Upper lobe of right lung (tissue), 1 donor: ENCODE measurements around the gene HOOK1. TPM values are rescaled to one million over a fixed set of nuclear protein-coding genes. Genes with fewer than 3 reads are reported as not detected.

ENCODE experiments used
- ATAC-seq: fragments of 200-7000 bp; cut with Tn5 transposase; one replicate; pipeline ENCODE4 v1.9.1; 2020; ENCODE audit warnings: mild to moderate bottlenecking, moderate library complexity
- DNase-seq: peaks from one replicate; pipeline ENCODE4 v3.0.0-alpha.2; 2020
- H3K27ac ChIP-seq: fragments of 200-600 bp; one replicate; pipeline ENCODE4 v1.8.0; 2022
- H3K27me3 ChIP-seq: fragments of 200-600 bp; one replicate; pipeline ENCODE4 v1.8.0; 2022; ENCODE audit warnings: mild to moderate bottlenecking
- H3K36me3 ChIP-seq: fragments of 200-600 bp; one replicate; pipeline ENCODE4 v1.8.0; 2022
- H3K4me1 ChIP-seq: fragments of 200-600 bp; one replicate; pipeline ENCODE4 v1.8.0; 2022
- H3K4me3 ChIP-seq: fragments of 200-600 bp; one replicate; pipeline ENCODE4 v1.8.0; 2022; ENCODE audit warnings: mild to moderate bottlenecking
- H3K9me3 ChIP-seq: fragments of 200-600 bp; one replicate; pipeline ENCODE4 v1.8.0; 2022
- CTCF ChIP-seq: fragments of 200-600 bp; IDR thresholded peaks from one replicate; pipeline ENCODE4 v1.8.0; 2022; ENCODE audit warnings: antibody characterized with exemption
- intact Hi-C: fragments of 100-400 bp; cut with DNase I; formaldehyde crosslinking; loops from one replicate; pipeline ENCODE4 v1.11.0; 2022
- total RNA-seq: library from RNA; stranded (reverse); fragmentation: NEBNext Ultra II Directional; extraction: Animal tissue kit (Norgen Biotek cat#: 25700); gene quantifications from one replicate; pipeline ENCODE4 v1.2.1, GENCODE V29; 2021
- donor health status: DM: no; HTN: yes; CAD: no; lungs with severe emphysema.

HOOK1 gene
- total RNA-seq, 1 donor from 2014 or later = 18.5 TPM

GRCh38 chr1:59779949-59780348, 34.8 kb upstream of the HOOK1 start:
- DNase-seq (no peak), ATAC-seq (peak; percentile 76)
- no peak for TF ChIP-seq CTCF
- H3K27ac ChIP-seq = no peak overlapping the region
- no peaks in the 10 kb centered on the region for H3K36me3 ChIP-seq
- H3K4me3 ChIP-seq = no peak overlapping the region
- H3K27me3 ChIP-seq = no peaks in the 10 kb centered on the region
- H3K9me3 ChIP-seq = no peaks in the 10 kb centered on the region
- H3K4me1 ChIP-seq = no peaks in the 10 kb centered on the region
- intact Hi-C loops = no loop called here

GRCh38 chr1:59788825-59789224, 25.9 kb upstream of the HOOK1 start:
- no peak for TF ChIP-seq CTCF
- H3K4me1 ChIP-seq = no peaks in the 10 kb centered on the region
- no peak for DNase-seq
- H3K36me3 ChIP-seq = no peaks in the 10 kb centered on the region
- H3K27ac ChIP-seq = no peak overlapping the region
- no peaks in the 10 kb centered on the region for H3K27me3 ChIP-seq
- no peak for ATAC-seq
- intact Hi-C loops = no loop called here
- peaks cover 3% of the 10 kb centered on the region for H3K9me3 ChIP-seq
- H3K4me3 ChIP-seq = no peak overlapping the region

- Histone ChIP-seq H3K27ac (no peak overlapping the region), H3K36me3 (no peaks in the 10 kb centered on the region), H3K4me3 (no peak overlapping the region), H3K9me3 (no peaks in the 10 kb centered on the region), H3K27me3 (no peaks in the 10 kb centered on the region), H3K4me1 (no peaks in the 10 kb centered on the region)
- no peak for TF ChIP-seq CTCF
- intact Hi-C loops = no loop called here
- ATAC-seq (no peak), DNase-seq (no peak)
Measured at GRCh38 chr1:59798600-59798999, 16.1 kb upstream of the HOOK1 start.

GRCh38 chr1:59803458-59804038, 11.2 kb upstream of the HOOK1 start:
- DNase-seq (no peak), ATAC-seq (no peak)
- Histone ChIP-seq H3K9me3 (no peaks in the 10 kb centered on the region), H3K4me1 (no peaks in the 10 kb centered on the region), H3K27me3 (no peaks in the 10 kb centered on the region), H3K27ac (no peak overlapping the region), H3K36me3 (no peaks in the 10 kb centered on the region), H3K4me3 (no peak overlapping the region)
- intact Hi-C loops = no loop called here
- no peak for TF ChIP-seq CTCF

GRCh38 chr1:59804301-59804700, 10.4 kb upstream of the HOOK1 start:
- TF ChIP-seq CTCF = no peak
- H3K36me3 ChIP-seq = no peaks in the 10 kb centered on the region
- H3K4me1 ChIP-seq = no peaks in the 10 kb centered on the region
- H3K4me3 ChIP-seq = no peak overlapping the region
- intact Hi-C loops = no loop called here
- no peaks in the 10 kb centered on the region for H3K27me3 ChIP-seq
- no peak for ATAC-seq
- no peak for DNase-seq
- H3K27ac ChIP-seq = no peak overlapping the region
- no peaks in the 10 kb centered on the region for H3K9me3 ChIP-seq

GRCh38 chr1:59805554-59805953, 9.2 kb upstream of the HOOK1 start:
- intact Hi-C loops = no loop called here
- Histone ChIP-seq H3K4me3 (no peak overlapping the region), H3K9me3 (no peaks in the 10 kb centered on the region), H3K36me3 (no peaks in the 10 kb centered on the region), H3K27ac (no peak overlapping the region), H3K27me3 (no peaks in the 10 kb centered on the region), H3K4me1 (no peaks in the 10 kb centered on the region)
- ATAC-seq = no peak
- DNase-seq = no peak
- no peak for TF ChIP-seq CTCF
